GM18867 (cell line): ENCODE results near the gene INPP4B.

Experiments
- ATAC-seq: cut with Tn5 transposase; IDR thresholded peaks from one replicate; pipeline ENCODE4 v1.9.1; 2021; ENCODE audit warnings: mild to moderate bottlenecking, moderate library complexity; ENCODE audit not compliant: unreplicated experiment

The INPP4B gene

GRCh38 chr4:142383800-142384470 lies 462.2 kb downstream of the INPP4B start:
- ATAC-seq, result no peak

GRCh38 chr4:142383354-142383753 lies 462.7 kb downstream of the INPP4B start:
- no peak for ATAC-seq

GRCh38 chr4:142380052-142380602 lies 466.0 kb downstream of the INPP4B start:
- no peak for ATAC-seq

GRCh38 chr4:142379277-142380051 lies 466.6 kb downstream of the INPP4B start:
- no peak for ATAC-seq

- ATAC-seq, result no peak
These were observed 467.9 kb downstream of the INPP4B start for GRCh38 chr4:142378179-142378578.

GRCh38 chr4:142377342-142378091 lies 468.6 kb downstream of the INPP4B start:
- no peak for ATAC-seq

- ATAC-seq, result no peak
These were observed 469.9 kb downstream of the INPP4B start for GRCh38 chr4:142376204-142376603.

GRCh38 chr4:142373610-142374009 lies 472.5 kb downstream of the INPP4B start:
- no peak for ATAC-seq

GRCh38 chr4:142372530-142373260 lies 473.4 kb downstream of the INPP4B start:
- ATAC-seq, result no peak

- no peak for ATAC-seq
These were observed 477.0 kb downstream of the INPP4B start for GRCh38 chr4:142369141-142369540.

GRCh38 chr4:142367418-142368180 lies 478.5 kb downstream of the INPP4B start:
- no peak for ATAC-seq

- no peak for ATAC-seq
These were observed 479.3 kb downstream of the INPP4B start for GRCh38 chr4:142366769-142367181.

- no peak for ATAC-seq
These were observed 480.7 kb downstream of the INPP4B start for GRCh38 chr4:142365391-142365790.

- no peak for ATAC-seq
These were observed 482.4 kb downstream of the INPP4B start for GRCh38 chr4:142363686-142364085.

- no peak for ATAC-seq
These were observed 484.1 kb downstream of the INPP4B start for GRCh38 chr4:142361981-142362380.

- no peak for ATAC-seq
These were observed 485.4 kb downstream of the INPP4B start for GRCh38 chr4:142360657-142361056.

GRCh38 chr4:142358656-142359055 lies 487.4 kb downstream of the INPP4B start:
- ATAC-seq, result no peak

- ATAC-seq, result no peak
These were observed 489.3 kb downstream of the INPP4B start for GRCh38 chr4:142356801-142357200.

GRCh38 chr4:142356118-142356759 lies 489.9 kb downstream of the INPP4B start:
- ATAC-seq, result no peak
